ENCODE data around the gene CD27.
A peak's percentile ranks its signal among the peaks of the same experiment; 100 is the strongest.

DNA sequence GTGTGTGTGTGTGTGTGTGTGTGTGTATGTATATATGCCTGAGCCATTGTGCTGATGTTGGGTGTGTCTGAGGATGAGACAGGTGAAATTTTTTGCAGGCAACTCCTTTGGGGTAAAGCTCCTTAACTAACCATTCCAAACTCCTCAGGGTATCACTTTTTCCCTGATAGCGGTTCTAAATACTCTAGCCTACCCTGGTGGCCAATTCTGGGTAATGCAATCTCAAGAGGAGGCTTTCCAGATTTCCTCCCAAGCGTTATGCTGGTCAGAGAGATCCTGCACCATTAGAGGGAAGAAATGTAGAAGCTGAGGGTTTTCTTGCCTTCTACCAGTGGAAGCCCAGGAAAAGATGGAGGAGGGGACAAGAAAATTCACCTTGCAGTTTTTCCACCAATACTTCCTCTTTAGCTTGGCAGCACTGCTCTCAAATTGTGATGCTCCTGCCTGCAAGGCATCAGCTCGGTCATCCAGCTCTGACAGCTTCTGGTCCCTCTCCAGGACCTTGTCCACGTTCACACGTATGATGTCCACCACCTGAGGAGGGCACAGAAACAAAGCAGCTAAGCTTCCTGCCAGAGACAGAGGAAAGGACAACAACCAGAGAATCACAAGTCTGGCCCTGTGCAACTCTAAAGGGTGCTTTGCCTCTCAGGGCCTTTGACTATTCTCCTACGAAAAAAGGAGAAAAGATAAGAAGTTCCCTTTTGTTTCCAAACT lies 20.9 kb downstream of the CD27 start:
- peak; percentile 81 for TF ChIP-seq CTCF (IDR thresholded peaks at IDR 0.05; ENCODE audit: insufficient read depth, low read length, poor library complexity, severe bottlenecking)
- TF ChIP-seq EZH2phosphoT487 (conservative IDR thresholded peaks at IDR 0.05; ENCODE audit: low read length) = no peak

Data from SU-DHL-6 (cell line).